GM13977 (cell line): ENCODE data around the gene ZDHHC11.
"Not testable (repeated sequence)": the region's sequence is repeated elsewhere in the genome, so short reads cannot be mapped to it uniquely, and the experiment has no call there.

ENCODE experiments used
- DNase-seq: peaks from one replicate; pipeline ENCODE4 v3.0.0; 2012; ENCODE audit warnings: low spot score
- CTCF ChIP-seq: IDR thresholded peaks from 2 replicates; pipeline ENCODE4 v1.5.1; 2012; ENCODE audit warnings: mild to moderate bottlenecking, control low read depth; ENCODE audit not compliant: insufficient read depth; ENCODE audit errors: extremely low read depth, missing control alignments
- in situ Hi-C: fragments of 300-500 bp; cut with MboI; formaldehyde crosslinking; loops from one replicate; pipeline ENCODE4 v1.12.0; 2022; ENCODE audit warnings: low sequenced_read_pairs, low pct_unique_long_range_greater_than_20kb, mixed read lengths, inconsistent platforms; ENCODE audit not compliant: unreplicated experiment

ZDHHC11 gene

GRCh38 chr5:778421-778820, 72.4 kb downstream of the ZDHHC11 start:
- in situ Hi-C loops, result loop anchor here (10.0 kb wide), 1 partner anchor 94 kb away; no protein-coding TSS in a partner anchor
- DNase-seq, result not testable (repeated sequence)

GRCh38 chr5:777756-778161, 73.0 kb downstream of the ZDHHC11 start:
- in situ Hi-C loops, result loop anchor here (10.0 kb wide), 1 partner anchor 93 kb away; no protein-coding TSS in a partner anchor
- no peak for TF ChIP-seq CTCF
- no peak for DNase-seq

GRCh38 chr5:776862-777711, 73.7 kb downstream of the ZDHHC11 start:
- TF ChIP-seq CTCF, result no peak
- peak; percentile 22 for DNase-seq
- in situ Hi-C loops, result loop anchor here (10.0 kb wide), 1 partner anchor 92 kb away; no protein-coding TSS in a partner anchor

- DNase-seq, result peak; percentile 33
- no peak for TF ChIP-seq CTCF
- in situ Hi-C loops, result loop anchor here (10.0 kb wide), 1 partner anchor 91 kb away; no protein-coding TSS in a partner anchor
Observed at GRCh38 chr5:775961-776861, 74.6 kb downstream of the ZDHHC11 start.

GRCh38 chr5:775595-775960, 75.2 kb downstream of the ZDHHC11 start:
- in situ Hi-C loops, result loop anchor here (10.0 kb wide), 1 partner anchor 91 kb away; no protein-coding TSS in a partner anchor
- DNase-seq, result not testable (repeated sequence)

GRCh38 chr5:774854-775505, 75.8 kb downstream of the ZDHHC11 start:
- in situ Hi-C loops, result loop anchor here (10.0 kb wide), 1 partner anchor 90 kb away; no protein-coding TSS in a partner anchor
- peak; percentile 28 for DNase-seq

- in situ Hi-C loops, result loop anchor here (10.0 kb wide), 1 partner anchor 90 kb away; no protein-coding TSS in a partner anchor
- DNase-seq, result not testable (repeated sequence)
Observed at GRCh38 chr5:774304-774703, 76.5 kb downstream of the ZDHHC11 start.

- TF ChIP-seq CTCF, result no peak
Observed at GRCh38 chr5:773517-774264, 77.1 kb downstream of the ZDHHC11 start.

GRCh38 chr5:772931-773330, 77.9 kb downstream of the ZDHHC11 start:
- DNase-seq, result not testable (repeated sequence)
- in situ Hi-C loops, result loop anchor here (10.0 kb wide), 1 partner anchor 88 kb away; no protein-coding TSS in a partner anchor

More at GRCh38 chr5:773517-774264, 77.1 kb downstream of the ZDHHC11 start:
- in situ Hi-C loops, result loop anchor here (10.0 kb wide), 1 partner anchor 89 kb away; no protein-coding TSS in a partner anchor
- DNase-seq, result peak; percentile 29

GRCh38 chr5:772547-772890, 78.3 kb downstream of the ZDHHC11 start:
- not testable (repeated sequence) for DNase-seq
- in situ Hi-C loops, result loop anchor here (10.0 kb wide), 1 partner anchor 88 kb away; no protein-coding TSS in a partner anchor

GRCh38 chr5:771841-772546, 78.8 kb downstream of the ZDHHC11 start:
- DNase-seq, result not testable (repeated sequence)
- in situ Hi-C loops, result loop anchor here (10.0 kb wide), 1 partner anchor 87 kb away; no protein-coding TSS in a partner anchor
